ENCODE measurements around the gene ZSCAN12.
A peak's percentile ranks its signal among the peaks of the same experiment; 100 is the strongest.

ZSCAN12 gene

DNA sequence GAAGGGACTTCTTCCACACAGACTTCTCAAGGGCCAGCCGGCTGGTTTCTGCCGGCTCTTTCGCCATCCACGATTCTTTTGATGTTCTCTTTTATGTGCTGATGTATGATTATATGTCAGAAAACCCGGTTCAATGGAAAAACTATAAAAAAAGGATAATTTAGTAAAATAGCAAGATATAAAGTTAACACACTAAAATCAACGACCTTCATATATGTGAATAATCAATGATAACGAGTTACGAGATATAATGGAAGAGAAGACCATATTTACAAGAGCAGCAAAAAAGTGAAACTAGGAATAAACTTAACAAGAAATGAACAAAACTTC is 540 bp upstream of the ZSCAN12 start:
- 30% methylated on average over 7 of the region's 8 CpGs; no CpG with 5 or more reads in 1 of the 2 experiments for WGBS, 2 experiments
- peaks cover 9% of the 10 kb centered on the region for H3K4me1 ChIP-seq (ENCODE audit: control insufficient read depth, insufficient read depth, low read length)
- H3K9me3 ChIP-seq (ENCODE audit: control insufficient read depth, low read length) = no peaks in the 10 kb centered on the region
- peaks cover 22% of the 10 kb centered on the region for H3K27me3 ChIP-seq (ENCODE audit: control insufficient read depth, insufficient read depth, low read length, poor library complexity, severe bottlenecking)
- peak overlapping the region; percentile 72 for H3K27ac ChIP-seq (ENCODE audit: insufficient read depth, low read depth, low read length, poor library complexity, severe bottlenecking)
- peaks cover 7% of the 10 kb centered on the region for H3K36me3 ChIP-seq (ENCODE audit: control insufficient read depth, insufficient read depth, low read length)
- H3K4me3 ChIP-seq (ENCODE audit: insufficient read depth, low read depth, low read length) = peak overlapping the region; percentile 80

DNA sequence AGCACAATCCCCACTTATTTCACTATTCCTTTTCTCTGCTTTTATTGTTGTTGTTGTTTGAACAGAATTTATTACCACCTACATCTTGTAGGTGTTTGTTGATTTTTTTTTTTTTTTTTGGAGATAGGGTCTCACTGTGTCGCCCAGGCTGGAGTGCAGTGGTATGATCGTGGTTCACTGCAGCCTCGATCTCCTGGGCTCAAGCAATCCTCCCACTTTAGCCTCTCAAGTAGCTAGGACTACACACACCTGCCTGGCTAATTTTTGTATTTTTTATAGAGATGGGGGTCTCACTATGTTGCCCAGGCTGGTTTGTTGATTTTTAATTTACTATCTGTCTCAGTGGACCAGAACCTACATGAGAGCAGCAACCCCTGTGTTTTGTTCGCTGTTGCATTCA is 3.6 kb downstream of the ZSCAN12 start:
- Histone ChIP-seq H3K27me3 (ENCODE audit: control insufficient read depth, insufficient read depth, low read length, poor library complexity, severe bottlenecking) (peaks cover under 1% of the 10 kb centered on the region), H3K4me1 (ENCODE audit: control insufficient read depth, insufficient read depth, low read length) (peaks cover 9% of the 10 kb centered on the region), H3K36me3 (ENCODE audit: control insufficient read depth, insufficient read depth, low read length) (peaks cover 22% of the 10 kb centered on the region), H3K9me3 (ENCODE audit: control insufficient read depth, low read length) (no peaks in the 10 kb centered on the region), H3K27ac (ENCODE audit: insufficient read depth, low read depth, low read length, poor library complexity, severe bottlenecking) (no peak overlapping the region), H3K4me3 (ENCODE audit: insufficient read depth, low read depth, low read length) (no peak overlapping the region)
- WGBS, 2 experiments = 96 to 99% methylated on average over 4 of the region's 4 CpGs

DNA sequence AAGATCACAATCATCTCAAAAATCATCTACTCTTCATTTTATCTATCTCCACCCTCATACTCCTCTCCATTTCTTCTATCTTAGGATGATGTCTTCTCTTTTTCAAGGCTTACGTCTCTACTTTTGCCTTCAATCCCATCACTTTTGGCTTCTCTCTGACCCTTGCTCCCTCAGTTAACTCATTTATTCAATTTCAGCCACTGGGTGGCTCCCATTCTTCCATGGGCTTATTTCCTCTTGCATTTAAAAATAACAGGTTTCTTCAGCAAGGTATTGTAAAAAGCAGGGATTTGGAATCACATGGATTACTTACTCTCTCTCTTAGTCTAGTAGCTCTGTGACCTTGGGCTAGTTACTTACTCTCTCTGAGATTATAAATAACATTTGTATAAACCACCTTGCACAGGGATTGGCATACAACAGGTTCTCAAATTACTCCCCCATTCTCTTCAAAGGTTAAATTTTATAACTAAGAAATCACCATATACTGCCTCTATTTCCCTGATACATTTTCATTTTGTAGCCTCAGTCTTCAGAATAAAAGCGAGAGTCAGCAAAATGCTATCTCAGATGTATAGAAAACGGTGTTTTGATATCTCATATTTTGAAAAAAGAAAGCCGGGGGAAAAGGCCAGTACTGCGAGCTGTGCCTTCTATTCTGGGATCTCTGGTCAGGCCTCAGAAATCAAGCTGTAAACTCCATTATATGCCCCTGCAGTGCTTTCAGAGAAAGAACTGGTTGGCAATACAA is 5.5 kb downstream of the ZSCAN12 start:
- no peak overlapping the region for H3K4me3 ChIP-seq (ENCODE audit: insufficient read depth, low read depth, low read length)
- H3K9me3 ChIP-seq (ENCODE audit: control insufficient read depth, low read length) = no peaks in the 10 kb centered on the region
- WGBS, 2 experiments = 75 to 80% methylated on average over 5 of the region's 5 CpGs
- H3K36me3 ChIP-seq (ENCODE audit: control insufficient read depth, insufficient read depth, low read length) = peaks cover 38% of the 10 kb centered on the region
- no peak overlapping the region for H3K27ac ChIP-seq (ENCODE audit: insufficient read depth, low read depth, low read length, poor library complexity, severe bottlenecking)
- H3K4me1 ChIP-seq (ENCODE audit: control insufficient read depth, insufficient read depth, low read length) = peaks cover 9% of the 10 kb centered on the region
- no peaks in the 10 kb centered on the region for H3K27me3 ChIP-seq (ENCODE audit: control insufficient read depth, insufficient read depth, low read length, poor library complexity, severe bottlenecking)

DNA sequence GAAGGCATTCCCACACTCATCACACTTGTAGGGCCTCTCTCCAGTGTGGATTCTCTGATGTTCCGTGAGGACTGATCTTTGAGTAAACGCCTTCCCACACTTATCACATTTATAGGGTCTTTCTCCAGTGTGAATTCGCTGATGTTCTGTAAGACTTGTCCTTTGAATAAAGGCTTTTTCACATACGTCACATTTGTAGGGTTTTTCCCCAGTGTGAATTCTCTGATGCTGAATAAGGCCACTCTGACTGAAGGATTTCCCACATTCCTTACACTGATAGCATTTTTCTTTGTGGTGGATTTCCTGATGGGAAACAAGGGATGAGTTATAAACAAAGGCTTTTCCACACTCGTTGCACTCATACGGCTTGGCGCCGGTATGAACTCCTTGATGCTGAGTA is 8.9 kb downstream of the ZSCAN12 start:
- Histone ChIP-seq H3K27ac (ENCODE audit: insufficient read depth, low read depth, low read length, poor library complexity, severe bottlenecking) (no peak overlapping the region), H3K4me3 (ENCODE audit: insufficient read depth, low read depth, low read length) (no peak overlapping the region), H3K27me3 (ENCODE audit: control insufficient read depth, insufficient read depth, low read length, poor library complexity, severe bottlenecking) (no peaks in the 10 kb centered on the region), H3K4me1 (ENCODE audit: control insufficient read depth, insufficient read depth, low read length) (no peaks in the 10 kb centered on the region), H3K36me3 (ENCODE audit: control insufficient read depth, insufficient read depth, low read length) (peaks cover 47% of the 10 kb centered on the region), H3K9me3 (ENCODE audit: control insufficient read depth, low read length) (no peaks in the 10 kb centered on the region)
- 96 to 98% methylated on average over 8 of the region's 8 CpGs for WGBS, 2 experiments

DNA sequence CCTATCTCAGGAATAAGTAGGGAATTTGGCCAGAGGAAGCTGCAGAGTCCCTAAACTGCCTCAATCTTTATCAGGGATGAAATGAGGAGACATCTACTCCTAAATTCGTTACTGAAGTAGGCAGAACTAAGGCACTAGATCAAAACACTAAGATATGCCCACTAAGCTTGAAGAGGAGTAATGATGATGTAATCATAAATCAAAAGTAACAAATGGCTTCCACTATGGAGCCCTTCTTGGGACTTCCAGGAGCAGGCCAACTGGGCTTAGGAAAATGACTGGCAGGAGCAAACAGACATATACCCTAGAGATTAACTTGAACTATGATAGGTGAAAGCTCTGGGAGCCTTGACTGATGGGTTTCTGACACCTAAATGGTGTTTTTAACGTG is 15.4 kb downstream of the ZSCAN12 start:
- no peak overlapping the region for H3K4me3 ChIP-seq (ENCODE audit: insufficient read depth, low read depth, low read length)
- no peaks in the 10 kb centered on the region for H3K27me3 ChIP-seq (ENCODE audit: control insufficient read depth, insufficient read depth, low read length, poor library complexity, severe bottlenecking)
- no peaks in the 10 kb centered on the region for H3K9me3 ChIP-seq (ENCODE audit: control insufficient read depth, low read length)
- no peaks in the 10 kb centered on the region for H3K4me1 ChIP-seq (ENCODE audit: control insufficient read depth, insufficient read depth, low read length)
- H3K27ac ChIP-seq (ENCODE audit: insufficient read depth, low read depth, low read length, poor library complexity, severe bottlenecking) = no peak overlapping the region
- WGBS, 2 experiments = 84 to 85% methylated on average over 2 of the region's 2 CpGs
- peaks cover 52% of the 10 kb centered on the region for H3K36me3 ChIP-seq (ENCODE audit: control insufficient read depth, insufficient read depth, low read length)

DNA sequence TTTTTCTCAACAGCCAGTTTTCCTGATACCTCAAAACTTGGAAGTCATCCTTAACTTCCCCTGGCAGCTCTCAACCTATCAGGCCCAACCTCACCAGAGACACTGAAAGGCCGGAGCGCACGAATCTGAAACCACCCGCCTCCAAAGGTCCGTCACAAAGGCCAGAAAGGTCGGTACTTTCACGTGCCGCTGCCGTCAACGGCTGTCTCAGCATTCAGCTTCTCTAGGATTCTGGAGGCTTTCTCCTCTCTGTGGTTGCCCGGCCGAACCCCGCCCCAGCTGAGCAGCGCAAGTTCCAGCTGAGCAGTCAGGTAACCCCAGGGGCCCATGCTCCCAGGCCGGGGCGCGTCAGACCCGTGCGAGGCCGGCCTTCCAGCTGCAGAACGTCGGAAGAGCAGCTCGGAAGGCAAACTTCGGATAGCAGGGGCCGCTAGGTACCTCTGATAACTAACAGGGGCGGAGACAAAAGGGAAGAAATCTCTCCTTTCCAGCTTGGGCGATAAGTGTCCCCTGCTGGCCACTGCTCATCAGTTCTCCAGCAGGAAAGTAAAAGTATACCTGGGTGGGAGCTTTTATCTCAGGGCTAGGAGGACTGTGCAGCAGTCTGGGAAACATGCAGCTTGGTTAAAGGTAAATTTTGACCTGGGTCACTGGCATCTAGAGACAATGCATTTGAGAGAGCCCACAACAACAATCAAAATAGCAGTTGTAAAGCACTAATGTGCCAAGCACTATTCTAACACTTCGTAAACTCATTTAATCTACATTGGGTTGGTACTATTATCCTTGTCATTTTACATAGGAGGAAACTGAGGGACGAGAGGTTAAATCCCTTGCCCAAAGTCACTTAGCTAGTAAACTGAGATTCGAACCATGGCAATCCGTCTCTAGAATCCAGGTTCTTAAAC is 16.1 kb downstream of the ZSCAN12 start:
- Histone ChIP-seq H3K27me3 (ENCODE audit: control insufficient read depth, insufficient read depth, low read length, poor library complexity, severe bottlenecking) (no peaks in the 10 kb centered on the region), H3K36me3 (ENCODE audit: control insufficient read depth, insufficient read depth, low read length) (peaks cover 49% of the 10 kb centered on the region), H3K27ac (ENCODE audit: insufficient read depth, low read depth, low read length, poor library complexity, severe bottlenecking) (peak overlapping the region; percentile 41), H3K4me3 (ENCODE audit: insufficient read depth, low read depth, low read length) (peak overlapping the region; percentile 54), H3K9me3 (ENCODE audit: control insufficient read depth, low read length) (no peaks in the 10 kb centered on the region), H3K4me1 (ENCODE audit: control insufficient read depth, insufficient read depth, low read length) (no peaks in the 10 kb centered on the region)
- 11 to 12% methylated on average over 31 of the region's 31 CpGs for WGBS, 2 experiments

DNA sequence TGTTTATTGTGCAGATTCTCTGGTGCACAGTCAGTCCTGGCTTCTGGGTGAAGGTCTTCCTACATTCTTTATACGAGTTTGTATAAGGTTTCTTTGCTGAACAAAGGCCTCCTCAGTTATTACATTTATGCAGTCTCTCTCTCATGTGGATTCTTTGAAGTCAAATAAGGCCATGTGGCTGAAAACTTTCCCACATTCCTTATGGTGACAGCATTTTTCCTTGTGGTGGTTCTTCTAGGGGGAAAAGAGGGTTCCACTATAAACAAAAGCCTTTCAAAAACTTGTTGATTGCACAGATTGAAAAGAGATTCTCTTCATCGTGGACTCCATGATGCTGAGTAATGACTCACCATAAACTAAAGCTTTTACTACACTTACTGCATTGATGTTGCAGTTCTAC is 19.2 kb downstream of the ZSCAN12 start:
- WGBS, 2 experiments = 95 to 96% methylated on average over 2 of the region's 2 CpGs
- no peaks in the 10 kb centered on the region for H3K4me1 ChIP-seq (ENCODE audit: control insufficient read depth, insufficient read depth, low read length)
- no peak overlapping the region for H3K4me3 ChIP-seq (ENCODE audit: insufficient read depth, low read depth, low read length)
- H3K36me3 ChIP-seq (ENCODE audit: control insufficient read depth, insufficient read depth, low read length) = peaks cover 41% of the 10 kb centered on the region
- no peaks in the 10 kb centered on the region for H3K9me3 ChIP-seq (ENCODE audit: control insufficient read depth, low read length)
- no peaks in the 10 kb centered on the region for H3K27me3 ChIP-seq (ENCODE audit: control insufficient read depth, insufficient read depth, low read length, poor library complexity, severe bottlenecking)
- no peak overlapping the region for H3K27ac ChIP-seq (ENCODE audit: insufficient read depth, low read depth, low read length, poor library complexity, severe bottlenecking)

DNA sequence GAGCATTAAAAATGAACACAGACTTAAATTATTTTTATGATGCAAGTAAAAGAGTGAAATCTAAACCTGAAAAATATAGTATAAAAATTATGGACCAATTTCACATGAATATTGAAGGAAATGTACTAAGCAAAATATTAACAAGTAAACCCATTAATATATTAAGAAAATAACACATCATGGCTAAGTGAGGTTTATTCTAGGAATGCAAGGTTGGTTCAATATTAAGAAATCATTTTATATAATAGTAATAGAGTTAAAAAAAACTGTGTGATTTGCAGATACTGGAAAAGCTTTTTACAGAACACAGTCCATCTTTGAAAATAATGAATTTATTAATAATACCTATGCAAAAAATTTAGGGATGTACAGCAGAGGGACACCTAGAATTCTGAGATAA is 20.9 kb downstream of the ZSCAN12 start:
- H3K4me1 ChIP-seq (ENCODE audit: control insufficient read depth, insufficient read depth, low read length) = no peaks in the 10 kb centered on the region
- no peak overlapping the region for H3K27ac ChIP-seq (ENCODE audit: insufficient read depth, low read depth, low read length, poor library complexity, severe bottlenecking)
- H3K36me3 ChIP-seq (ENCODE audit: control insufficient read depth, insufficient read depth, low read length) = peaks cover 37% of the 10 kb centered on the region
- H3K4me3 ChIP-seq (ENCODE audit: insufficient read depth, low read depth, low read length) = no peak overlapping the region
- no peaks in the 10 kb centered on the region for H3K27me3 ChIP-seq (ENCODE audit: control insufficient read depth, insufficient read depth, low read length, poor library complexity, severe bottlenecking)
- no peaks in the 10 kb centered on the region for H3K9me3 ChIP-seq (ENCODE audit: control insufficient read depth, low read length)

DNA sequence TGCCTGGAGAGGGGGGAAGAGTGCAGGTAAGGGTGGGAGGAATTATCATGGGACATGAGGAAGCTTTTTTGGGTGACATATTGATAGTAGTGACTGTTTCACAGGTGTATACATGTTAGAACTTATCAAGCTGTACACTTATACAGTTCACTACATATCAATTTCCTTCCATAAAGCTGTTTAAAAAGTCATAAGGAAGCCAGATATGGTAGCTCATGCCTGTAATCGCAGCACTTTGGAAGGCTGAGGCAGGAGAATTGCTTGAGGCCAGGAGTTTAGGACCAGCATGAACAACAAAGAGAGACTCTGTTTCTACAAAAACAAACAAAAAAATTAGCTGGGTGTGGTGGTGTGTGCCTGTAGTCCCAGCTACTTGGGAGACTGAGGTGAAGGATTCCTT is 21.7 kb downstream of the ZSCAN12 start:
- Histone ChIP-seq H3K4me3 (ENCODE audit: insufficient read depth, low read depth, low read length) (no peak overlapping the region), H3K9me3 (ENCODE audit: control insufficient read depth, low read length) (no peaks in the 10 kb centered on the region), H3K36me3 (ENCODE audit: control insufficient read depth, insufficient read depth, low read length) (peaks cover 37% of the 10 kb centered on the region), H3K27me3 (ENCODE audit: control insufficient read depth, insufficient read depth, low read length, poor library complexity, severe bottlenecking) (no peaks in the 10 kb centered on the region), H3K27ac (ENCODE audit: insufficient read depth, low read depth, low read length, poor library complexity, severe bottlenecking) (no peak overlapping the region), H3K4me1 (ENCODE audit: control insufficient read depth, insufficient read depth, low read length) (no peaks in the 10 kb centered on the region)
- 91 to 95% methylated on average over 1 of the region's 1 CpG for WGBS, 2 experiments

DNA sequence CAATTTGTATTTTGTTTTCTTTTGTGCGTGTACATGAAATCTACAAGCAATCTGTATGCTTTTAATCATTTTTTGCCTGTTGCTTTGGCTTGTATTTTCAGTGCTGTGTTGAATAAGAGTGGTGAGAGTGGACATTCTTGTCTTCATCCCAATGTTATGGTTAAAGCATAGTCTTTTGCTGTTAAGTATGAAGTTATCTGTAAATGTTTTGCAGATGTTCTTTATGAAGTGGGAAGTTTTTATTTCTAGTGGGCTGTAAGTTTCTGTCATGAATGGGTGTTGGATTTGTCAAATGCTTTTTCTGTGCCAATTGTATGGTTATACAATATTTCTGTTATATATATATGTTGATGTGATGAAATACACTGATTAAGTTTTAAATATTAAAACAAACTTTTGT is 25.6 kb downstream of the ZSCAN12 start:
- Histone ChIP-seq H3K9me3 (ENCODE audit: control insufficient read depth, low read length) (no peaks in the 10 kb centered on the region), H3K36me3 (ENCODE audit: control insufficient read depth, insufficient read depth, low read length) (peaks cover 6% of the 10 kb centered on the region), H3K27me3 (ENCODE audit: control insufficient read depth, insufficient read depth, low read length, poor library complexity, severe bottlenecking) (no peaks in the 10 kb centered on the region), H3K4me3 (ENCODE audit: insufficient read depth, low read depth, low read length) (no peak overlapping the region), H3K4me1 (ENCODE audit: control insufficient read depth, insufficient read depth, low read length) (no peaks in the 10 kb centered on the region), H3K27ac (ENCODE audit: insufficient read depth, low read depth, low read length, poor library complexity, severe bottlenecking) (no peak overlapping the region)
- whole genome bisulfite sequencing, 2 experiments = 93 to 100% methylated on average over 1 of the region's 1 CpG

All from ectodermal cell (in vitro differentiated cells).